GM21367 (cell line): ENCODE results near the gene HENMT1.
"Not testable (repeated sequence)": the region's sequence is repeated elsewhere in the genome, so short reads cannot be mapped to it uniquely, and the experiment has no call there.

Experiments
- ATAC-seq: cut with Tn5 transposase; IDR thresholded peaks from one replicate; pipeline ENCODE4 v1.9.1; 2021; ENCODE audit not compliant: unreplicated experiment

HENMT1 gene

DNA sequence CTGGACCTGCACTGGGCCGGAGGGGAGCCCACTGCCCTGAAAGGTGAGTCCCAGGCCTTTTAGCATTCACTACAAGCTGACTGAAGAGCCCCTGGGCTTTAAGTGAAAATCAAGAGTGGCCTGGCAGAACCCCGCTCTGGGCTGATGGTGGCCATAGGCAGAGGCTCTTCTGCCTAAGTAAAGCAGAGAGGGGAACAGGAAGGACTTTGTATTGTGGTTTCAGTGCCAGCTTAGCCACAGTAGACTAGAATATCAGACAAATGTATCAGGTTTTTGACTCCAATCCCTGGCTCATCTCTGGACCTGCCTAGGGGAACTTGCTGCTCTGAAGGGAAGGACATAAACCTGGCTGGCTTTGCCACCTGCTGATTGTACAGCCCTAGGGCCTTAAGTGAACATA, 10.2 kb upstream of the HENMT1 start:
- no peak for ATAC-seq

DNA sequence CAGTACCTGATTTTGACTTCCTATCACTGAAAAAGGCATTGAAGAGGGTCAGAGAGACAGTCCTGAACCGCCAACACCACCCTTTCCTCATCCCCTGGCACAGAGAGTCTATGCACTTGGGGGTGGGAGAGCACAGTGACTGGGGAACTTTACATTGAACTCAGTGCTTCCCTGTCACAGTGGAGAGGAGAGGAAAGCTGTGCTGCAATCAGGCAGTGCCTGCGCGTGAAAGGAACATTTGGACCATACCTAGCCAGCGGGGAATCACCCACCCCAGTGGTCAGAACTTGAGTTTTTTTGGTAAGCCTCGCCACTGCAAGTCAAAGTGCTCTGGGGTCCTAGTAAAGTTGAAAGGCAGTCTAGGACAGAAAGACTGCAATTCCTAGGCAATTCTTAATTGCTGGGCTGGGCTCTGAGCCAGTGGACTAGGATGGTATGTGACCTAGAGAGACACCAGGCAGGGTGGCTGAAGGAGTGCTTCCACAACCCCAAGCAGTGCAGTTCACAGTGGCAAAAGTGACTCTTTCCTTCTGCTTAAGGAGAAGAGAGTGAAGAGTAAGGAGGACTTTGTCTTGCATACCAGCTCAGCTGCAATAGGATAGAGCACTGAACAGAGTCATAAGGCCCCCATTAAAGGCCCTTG, 9.4 kb upstream of the HENMT1 start:
- ATAC-seq = no peak

DNA sequence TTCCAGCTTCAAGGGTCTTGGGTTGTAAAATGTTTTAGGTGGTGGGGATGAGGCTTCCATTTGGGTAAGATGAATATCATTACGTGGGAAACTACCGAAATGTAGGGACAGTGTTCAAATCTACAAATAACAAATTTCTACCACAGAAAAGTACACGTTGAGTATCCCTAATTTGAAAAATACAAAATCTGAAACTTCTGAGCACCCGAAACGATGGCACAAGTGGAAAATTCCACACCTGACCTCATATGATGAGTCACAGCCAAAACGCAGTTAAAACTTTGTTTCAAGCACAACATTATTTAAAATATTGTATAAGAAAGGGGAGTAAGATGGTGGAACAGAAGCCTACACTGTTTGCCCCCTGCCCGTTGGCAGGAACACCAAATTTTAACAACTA, 8.8 kb upstream of the HENMT1 start:
- ATAC-seq = no peak

DNA sequence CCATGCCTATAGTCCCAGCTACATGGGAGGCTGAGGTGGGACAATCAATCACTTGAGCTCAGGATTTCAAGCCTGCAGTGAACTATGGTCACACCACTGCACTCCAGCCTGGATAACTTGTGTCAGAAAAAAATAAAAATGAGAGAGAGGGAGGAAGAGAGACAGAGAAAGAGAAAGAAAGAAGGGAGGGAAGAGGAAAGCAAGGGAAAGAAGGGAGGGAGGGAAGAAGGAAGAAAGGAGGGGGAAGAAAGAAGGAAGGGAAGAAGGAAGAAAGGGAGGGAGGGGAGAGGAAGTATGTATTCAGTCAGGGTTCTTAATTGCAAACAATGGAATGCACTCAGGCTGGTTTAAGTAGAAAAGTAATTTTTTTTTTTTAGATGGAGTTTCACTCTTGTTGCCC, 7.9 kb upstream of the HENMT1 start:
- no peak for ATAC-seq

DNA sequence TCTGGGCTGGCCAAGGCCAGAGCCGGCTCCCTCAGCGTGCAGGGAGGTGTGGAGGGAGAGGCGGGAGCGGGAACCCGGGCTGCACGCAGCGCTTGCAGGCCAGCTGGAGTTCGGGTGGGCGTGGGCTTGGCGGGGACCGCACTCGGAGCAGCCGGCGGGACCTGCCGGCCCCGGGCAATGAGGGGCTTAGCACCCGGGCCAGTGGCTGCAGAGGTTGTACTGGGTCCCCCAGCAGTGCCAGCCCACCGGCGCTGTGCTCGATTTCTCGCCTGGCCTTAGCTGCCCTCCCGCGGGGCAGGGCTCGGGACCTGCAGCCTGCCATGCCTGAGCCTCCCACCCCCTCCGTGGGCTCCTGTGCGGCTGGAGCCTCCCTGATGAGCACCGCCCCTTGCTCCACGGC, 6.5 kb upstream of the HENMT1 start:
- not testable (repeated sequence) for ATAC-seq

DNA sequence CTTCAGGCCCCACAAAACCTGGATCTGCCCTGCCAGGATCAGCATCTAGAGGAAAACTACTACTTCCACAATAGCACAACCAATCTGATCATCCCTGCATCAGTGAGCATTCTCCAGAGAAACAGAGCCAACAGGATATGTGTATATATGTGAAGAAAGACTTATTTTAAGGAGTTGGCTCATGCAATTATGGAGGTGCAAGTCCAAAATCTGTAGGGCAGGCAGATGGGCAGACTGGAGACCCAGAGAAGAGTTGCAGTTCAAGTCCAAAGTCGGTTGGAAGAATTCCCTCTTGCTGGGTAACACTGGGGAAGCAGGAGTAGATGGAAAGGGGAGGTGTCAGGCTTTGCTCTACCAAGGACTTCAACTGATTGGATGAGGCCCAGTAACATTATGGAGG, 4.9 kb upstream of the HENMT1 start:
- ATAC-seq = no peak

DNA sequence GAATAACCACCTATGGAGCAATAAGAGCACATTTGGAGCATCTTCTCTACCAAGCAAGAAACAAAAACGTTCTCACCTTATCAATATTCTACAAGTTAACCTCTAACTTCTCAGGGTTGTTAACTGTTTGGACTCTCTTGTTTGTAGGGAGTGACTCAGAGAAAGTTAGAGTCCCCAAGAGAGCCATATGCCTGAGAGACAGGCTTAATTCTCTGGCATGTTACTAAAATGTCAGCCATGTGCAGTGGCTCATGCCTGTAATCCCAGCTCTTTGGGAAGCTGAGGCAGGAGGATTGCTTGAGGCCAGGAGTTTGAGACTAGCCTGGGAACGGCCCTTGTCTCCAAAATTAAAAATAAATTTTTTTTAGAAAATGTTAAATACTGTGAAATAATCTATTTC, 4.2 kb upstream of the HENMT1 start:
- ATAC-seq = no peak

DNA sequence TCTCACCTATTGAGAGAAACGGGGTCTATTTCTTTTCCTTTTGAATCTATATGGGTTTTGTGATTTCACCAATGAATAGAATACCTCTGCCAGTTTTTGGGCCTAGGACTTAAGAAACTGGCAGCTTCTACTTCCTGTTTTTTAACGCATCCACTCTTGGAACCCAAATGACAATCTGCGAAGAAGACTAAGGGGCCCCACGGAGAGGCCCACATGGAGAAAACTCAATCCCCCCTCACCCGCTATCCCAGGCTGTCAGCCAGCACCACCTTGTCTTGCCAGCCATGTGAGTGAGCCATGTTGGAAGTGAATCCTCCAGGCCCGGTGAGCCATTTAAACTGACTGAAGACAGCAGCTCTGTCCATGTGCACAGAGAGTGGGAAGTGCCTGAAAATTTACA, 3.6 kb upstream of the HENMT1 start:
- ATAC-seq = no peak

DNA sequence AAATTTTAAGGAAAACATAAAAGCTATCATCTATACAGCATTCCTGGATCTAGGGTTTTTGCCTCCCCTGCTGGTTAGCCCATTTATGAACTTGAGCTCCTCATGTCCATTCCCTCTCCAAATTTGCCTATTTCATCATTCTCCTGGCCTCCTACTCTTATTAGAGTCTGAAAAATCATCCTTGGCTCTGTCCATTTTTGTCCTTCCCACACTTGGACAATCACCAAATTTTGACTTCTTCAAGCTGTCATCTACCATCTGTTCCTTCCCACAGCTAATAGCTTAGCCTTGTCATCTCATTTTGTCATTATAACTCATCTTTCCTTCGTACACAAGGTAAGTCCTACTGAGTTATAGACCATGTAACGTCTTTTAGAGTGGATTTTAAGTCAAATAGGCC, 2.2 kb upstream of the HENMT1 start:
- ATAC-seq = no peak

DNA sequence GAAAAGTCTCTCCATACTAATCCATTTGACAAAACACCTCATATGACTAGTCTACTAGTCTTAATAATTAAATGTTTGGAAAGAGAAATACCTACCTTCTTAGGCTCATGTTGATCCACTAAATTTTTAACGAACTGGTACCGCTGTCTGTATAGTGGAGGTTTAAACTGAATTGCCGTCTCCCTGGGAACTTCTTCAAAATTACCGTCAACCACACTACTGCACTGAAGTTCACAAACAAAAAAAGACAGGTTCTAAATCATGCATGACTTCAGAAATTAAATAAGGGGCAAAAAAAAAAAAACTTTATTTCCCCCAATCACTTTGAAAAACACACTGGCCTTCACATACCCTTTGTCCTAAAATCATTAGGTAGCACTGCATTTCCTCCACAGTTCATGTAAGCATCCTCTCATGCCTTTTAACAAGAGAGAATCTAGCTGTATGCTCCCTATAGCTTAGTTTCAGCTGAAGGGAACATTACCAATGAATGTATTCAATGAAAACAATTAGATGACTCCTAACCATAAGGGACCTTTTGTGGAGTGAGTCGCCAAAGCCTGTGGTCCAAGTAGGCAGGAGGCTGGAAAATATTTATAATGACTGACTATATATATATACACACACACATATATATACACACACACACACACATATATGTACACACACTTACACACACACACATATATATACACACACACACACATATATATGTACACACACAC, 3.4 kb downstream of the HENMT1 start:
- no peak for ATAC-seq

DNA sequence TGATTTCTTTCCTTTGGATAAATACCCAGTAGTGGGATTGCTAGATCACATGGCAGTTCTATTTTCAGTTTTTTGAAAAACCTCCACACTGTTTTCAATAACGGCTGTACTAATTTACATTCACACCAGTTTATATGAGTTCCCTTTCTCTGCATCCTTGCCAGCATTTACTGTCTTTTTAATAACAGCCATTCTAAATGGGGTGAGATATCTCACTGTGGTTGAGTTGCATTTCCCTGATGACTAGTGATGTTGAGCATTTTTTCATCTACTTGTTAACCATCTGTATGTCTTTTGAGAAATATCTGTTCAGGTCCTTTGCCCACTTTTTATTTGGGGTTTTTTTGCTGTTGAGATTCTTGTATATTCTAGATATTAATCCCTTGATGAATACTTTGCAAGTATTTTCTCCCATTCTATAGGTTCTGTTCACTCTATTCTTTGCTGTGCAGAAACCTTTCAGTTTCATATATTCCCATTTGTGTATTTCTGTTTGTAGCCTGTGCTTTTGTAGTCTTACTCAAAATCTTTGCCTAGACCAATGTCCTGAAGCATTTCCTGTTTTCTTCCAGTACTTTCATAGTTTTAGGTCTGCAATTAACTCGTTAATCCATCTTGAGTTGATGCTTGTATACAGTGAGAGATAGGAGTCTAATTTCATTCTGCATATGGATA, 7.3 kb downstream of the HENMT1 start:
- ATAC-seq = no peak

DNA sequence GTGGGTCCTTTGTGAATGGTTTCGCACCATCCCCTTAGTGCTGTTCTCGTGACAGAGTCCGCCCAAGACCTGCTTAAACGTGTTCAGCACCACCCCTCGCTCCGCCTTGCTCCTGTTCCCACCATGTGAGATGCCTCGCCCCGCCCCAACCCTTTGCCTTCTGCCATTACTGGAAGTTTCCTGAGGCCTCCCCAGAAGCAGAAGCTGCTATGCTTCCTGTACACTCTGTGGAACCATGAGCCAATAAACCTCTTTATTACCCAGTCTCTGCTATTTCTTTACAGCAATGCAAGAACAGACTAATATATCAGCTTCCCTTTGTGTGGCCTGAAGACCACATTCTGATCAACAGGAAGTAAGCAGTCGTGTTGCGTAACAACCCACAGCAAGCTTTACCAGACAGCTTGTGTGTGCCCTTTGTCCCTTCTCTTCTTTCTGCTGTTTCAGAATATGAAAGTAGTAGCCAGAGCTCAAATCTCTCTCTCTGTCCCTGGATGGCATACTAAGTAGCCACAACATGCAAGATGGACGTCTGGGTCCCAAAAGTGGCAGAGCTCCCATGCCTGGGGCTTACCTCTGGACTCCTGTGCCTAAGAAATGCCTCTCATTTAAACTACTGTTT, 14.1 kb downstream of the HENMT1 start:
- peak; percentile 55 for ATAC-seq

DNA sequence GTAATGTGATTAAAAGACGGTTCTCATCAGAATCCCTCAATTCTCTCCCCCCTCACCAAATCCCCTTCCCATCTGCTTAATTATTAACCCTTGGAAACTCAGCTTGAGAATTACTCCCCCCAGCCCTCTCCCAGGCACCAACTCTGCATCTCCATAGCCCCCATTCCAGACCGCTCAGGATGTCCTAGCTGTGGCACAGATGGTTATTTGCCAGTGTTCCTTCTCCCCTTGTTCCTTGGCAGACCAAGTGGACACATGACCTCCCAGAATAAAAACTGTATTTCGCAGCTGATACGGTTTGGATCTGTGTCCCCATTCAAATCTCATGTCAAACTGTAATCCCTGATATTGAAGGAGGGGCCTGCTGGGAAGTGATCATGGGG, 14.6 kb downstream of the HENMT1 start:
- no peak for ATAC-seq

DNA sequence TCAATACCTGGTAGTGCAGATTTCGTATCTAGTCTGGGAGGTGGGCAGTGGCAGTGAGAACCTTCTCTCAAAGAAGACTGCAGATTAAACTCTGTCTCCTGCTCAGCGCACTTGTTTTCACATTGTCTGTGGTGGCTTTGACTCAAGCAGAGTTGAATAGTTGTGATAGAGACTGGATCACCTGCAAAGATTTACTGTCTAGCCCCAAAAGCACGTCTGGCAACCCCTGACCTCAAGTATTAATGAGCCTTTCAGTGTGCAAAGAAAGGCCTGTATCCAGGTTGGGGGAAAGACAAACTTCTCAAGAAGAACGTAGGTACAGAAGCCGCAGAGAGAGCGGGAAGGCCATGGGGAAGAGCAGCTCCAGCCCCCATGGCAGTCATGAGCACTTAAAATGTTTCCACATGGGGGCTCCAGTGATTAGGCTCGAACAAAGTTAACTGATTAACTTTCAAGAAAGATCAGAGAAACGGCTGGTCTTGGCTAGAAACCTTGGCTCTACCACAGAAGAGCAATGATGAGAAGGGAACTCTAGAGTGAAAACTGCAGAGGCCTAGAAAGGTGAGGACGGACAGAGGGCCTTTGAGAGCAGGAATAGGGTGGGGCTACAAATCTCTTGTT, 15.2 kb downstream of the HENMT1 start:
- ATAC-seq = no peak

DNA sequence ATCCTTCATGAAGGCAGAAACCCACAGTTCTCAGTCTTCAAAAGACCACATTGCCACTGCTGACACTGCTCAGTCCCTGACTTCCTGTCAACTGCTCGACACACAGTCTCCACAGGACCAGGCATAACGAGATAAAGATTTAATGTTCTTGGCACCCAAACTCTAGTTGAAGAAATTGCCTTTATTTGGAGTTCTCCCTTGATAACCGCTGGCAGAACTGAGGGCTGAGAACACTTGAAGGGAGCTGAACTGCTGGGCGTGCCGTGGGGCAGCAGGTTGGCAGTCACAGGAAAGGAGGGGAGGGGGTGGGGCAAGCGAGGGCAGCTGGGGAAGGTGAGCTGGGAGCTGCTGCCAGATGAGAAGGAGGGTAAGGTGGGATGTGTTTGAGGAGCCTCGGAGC, 15.9 kb downstream of the HENMT1 start:
- no peak for ATAC-seq

DNA sequence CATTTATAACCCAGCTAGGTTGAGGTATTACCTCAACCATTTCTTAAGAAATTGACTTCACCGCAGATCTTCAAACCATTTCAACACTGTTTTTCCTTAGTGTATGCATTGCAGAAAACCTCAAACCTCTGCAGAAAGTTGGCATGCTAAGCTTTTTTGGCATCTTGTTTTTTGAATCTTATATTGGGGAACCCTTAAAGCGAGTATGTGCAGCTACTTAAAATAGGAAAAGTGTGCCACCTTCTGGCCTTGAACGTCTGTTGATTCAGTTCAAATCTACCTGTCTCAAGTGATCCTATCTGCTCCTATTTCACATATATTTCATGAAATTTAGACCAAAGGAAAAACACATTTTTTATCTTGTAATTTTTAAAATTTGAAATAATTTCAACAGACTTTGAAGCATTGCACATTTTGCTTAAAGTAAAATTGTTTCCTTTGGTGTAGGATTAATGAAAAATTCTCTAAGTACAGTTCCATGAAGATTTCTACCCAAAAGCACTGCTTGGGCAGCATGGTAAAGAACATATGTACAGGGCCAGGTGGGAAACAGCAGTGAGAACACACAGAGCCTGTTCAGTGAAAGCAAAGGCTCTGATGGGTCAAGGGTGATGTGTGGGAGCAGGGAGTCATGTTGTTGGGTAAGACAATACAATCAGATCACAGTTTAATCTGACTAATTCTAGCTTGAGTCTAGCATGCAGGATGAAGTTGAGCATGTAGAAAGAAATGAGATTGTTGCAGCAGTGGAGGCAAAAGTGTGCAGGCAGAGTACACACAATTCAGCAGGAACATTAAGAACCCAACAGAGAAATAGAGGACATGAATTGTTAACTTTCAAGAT, 17.2 kb downstream of the HENMT1 start:
- no peak for ATAC-seq

DNA sequence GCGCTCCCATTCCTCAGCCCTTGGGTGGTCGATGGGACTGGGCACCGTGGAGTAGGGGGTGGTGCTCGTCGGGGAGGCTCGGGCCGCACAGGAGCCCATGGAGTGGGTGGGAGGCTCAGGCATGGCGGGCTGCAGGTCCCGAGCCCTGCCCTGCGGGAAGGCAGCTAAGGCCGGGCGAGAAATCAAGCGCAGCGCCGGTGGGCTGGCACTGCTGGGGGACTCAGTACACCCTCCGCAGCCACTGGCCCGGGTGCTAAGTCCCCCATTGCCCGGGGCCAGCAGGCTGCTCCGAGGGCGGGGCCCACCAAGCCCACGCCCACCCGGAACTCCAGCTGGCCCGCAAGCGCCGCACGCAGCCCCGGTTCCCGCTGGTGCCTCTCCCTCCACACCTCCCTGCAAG, 20.0 kb downstream of the HENMT1 start:
- not testable (repeated sequence) for ATAC-seq

DNA sequence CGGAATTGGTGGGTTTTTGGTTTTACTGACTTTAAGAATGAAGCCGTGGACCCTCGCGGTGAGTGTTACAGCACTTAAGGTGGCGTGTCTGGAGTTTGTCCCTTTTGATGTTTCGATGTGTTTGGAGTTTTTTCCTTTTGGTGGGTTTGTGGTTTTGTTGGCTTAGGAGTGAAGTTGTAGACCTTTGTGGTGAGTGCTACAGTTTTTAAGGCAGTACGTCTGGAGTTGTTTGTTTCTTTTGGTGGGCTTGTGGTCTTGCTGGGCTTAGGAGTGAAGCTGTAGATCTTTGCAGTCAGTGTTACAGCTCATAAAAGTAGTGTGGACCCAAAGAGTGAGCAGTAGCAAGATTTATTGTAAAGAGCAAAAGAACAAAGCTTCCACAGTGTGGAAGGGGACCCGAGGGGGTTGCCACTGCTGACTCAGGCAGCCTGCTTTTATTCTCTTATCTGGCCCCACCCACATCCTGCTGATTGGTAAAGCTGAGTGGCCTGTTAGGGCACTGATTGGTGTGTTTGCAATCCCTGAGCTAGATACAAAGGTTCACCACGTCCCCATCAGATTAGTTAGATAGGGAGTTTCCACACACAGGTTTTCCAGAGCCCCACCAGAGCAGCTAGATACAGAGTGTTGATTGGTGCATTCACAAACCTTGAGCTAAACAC, 20.9 kb downstream of the HENMT1 start:
- ATAC-seq = no peak

DNA sequence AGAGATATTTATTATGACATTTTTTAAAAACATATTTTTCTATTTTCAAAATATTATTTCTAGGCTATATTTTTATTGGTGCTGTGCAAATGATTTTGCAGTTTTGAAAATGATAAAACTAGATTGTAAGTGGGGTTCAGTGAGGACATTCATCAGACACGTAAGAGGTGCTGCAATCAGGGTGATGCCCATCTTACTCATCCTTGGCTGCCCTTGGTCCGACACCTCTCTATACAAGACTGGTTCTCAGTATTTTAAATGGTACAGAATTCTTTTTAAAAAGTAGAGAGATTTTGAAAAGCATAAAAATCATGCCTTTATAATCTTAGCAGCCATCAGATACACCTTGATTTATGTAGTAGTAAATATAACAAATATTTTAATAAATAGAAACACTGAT, 24.0 kb downstream of the HENMT1 start:
- no peak for ATAC-seq

DNA sequence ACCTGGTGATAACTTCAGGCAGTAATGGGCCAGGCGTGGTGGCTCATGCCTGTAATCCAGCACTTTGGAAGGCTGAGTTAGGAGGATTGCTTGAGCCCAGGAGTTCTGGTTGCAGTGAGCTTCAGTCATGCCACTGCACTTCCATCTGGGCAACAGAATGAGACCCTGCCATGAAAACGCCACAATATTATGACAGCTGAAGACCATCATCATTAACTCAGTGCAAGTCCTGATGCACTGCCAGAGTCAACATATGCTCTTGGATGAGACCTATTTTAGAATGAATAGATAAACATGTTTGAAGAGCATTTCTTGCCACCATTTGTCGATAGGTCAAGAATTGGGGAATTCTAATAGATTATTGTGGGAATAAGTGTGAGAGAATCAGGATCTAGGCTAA, 26.4 kb downstream of the HENMT1 start:
- ATAC-seq = no peak
